Activated CD4-positive, alpha-beta memory T cell treated with anti-CD3 and anti-CD28 coated beads, Interleukin-2, amount 10 ng/mL, durations not matched to agents 7 days and 5 days (primary cell): ENCODE results near the gene BLMH. TPM values are rescaled to one million over a fixed set of nuclear protein-coding genes. Genes with fewer than 3 reads are reported as not detected.

ENCODE experiments used
- CTCF ChIA-PET: fragments of 350-600 bp; sonication (Branson Sonifier 250); formaldehyde crosslinking; loops from one replicate; lab custom pipeline; 2021; ENCODE audit warnings: antibody characterized with exemption, inconsistent platforms; lab: Charles Lee
- POLR2A ChIA-PET: fragments of 350-600 bp; sonication (Branson Sonifier 250); formaldehyde crosslinking; loops from one replicate; lab custom pipeline; 2021; ENCODE audit warnings: antibody characterized with exemption; lab: Charles Lee
- DNase-seq: peaks from one replicate; pipeline ENCODE4 v3.0.0-alpha.2; 2020
- H3K27ac Mint-ChIP-seq: one replicate; pipeline ENCODE4 v1.8.0; 2021; ENCODE audit warnings: mild to moderate bottlenecking, mixed read lengths
- H3K27me3 Mint-ChIP-seq: one replicate; pipeline ENCODE4 v1.8.0; 2021; ENCODE audit warnings: mixed read lengths
- H3K36me3 Mint-ChIP-seq: one replicate; pipeline ENCODE4 v1.8.0; 2021; ENCODE audit warnings: low read depth, mixed read lengths
- H3K4me1 Mint-ChIP-seq: one replicate; pipeline ENCODE4 v1.8.0; 2021; ENCODE audit warnings: mixed read lengths
- H3K4me3 Mint-ChIP-seq: one replicate; pipeline ENCODE4 v1.8.0; 2021; ENCODE audit warnings: mild to moderate bottlenecking, mixed read lengths
- H3K9me3 Mint-ChIP-seq: one replicate; pipeline ENCODE4 v1.8.0; 2021; ENCODE audit warnings: mixed read lengths
- total RNA-seq, 2 experiments: library from RNA; stranded (reverse); gene quantifications; one replicate each; pipeline ENCODE4 v1.2.3, GENCODE V29; 2021

BLMH gene
- total RNA-seq = 10 to 100 TPM; 47.3 to 52.8 TPM

- no peaks in the 10 kb centered on the region for H3K9me3 Mint-ChIP-seq
Measured at GRCh38 chr17:30291543-30292285, at the start of gene BLMH. Gene BLMH, minus strand, starts transcription at chr17:30291944. Its CDS starts 125 bp downstream, at chr17:30291819.

GRCh38 chr17:30340801-30341356 lies 49.1 kb upstream of the BLMH start:
- H3K27ac Mint-ChIP-seq = no peak overlapping the region
- no peaks in the 10 kb centered on the region for H3K36me3 Mint-ChIP-seq
- no peaks in the 10 kb centered on the region for H3K9me3 Mint-ChIP-seq
- ChIA-PET CTCF (interaction anchor here (0.8 to 9.5 kb wide), 14 partner anchors 11 to 242 kb away, joined by 3 to 169 read pairs (median 6); partner anchors contain the start of gene BLMH), POLR2A (interaction anchor here (0.8 to 2.1 kb wide), 4 partner anchors 23 to 136 kb away, joined by 3 to 9 read pairs (median 5); partner anchors contain the start of genes BLMH and GOSR1)
- no peak overlapping the region for H3K4me3 Mint-ChIP-seq
- no peak for DNase-seq
- H3K4me1 Mint-ChIP-seq = peaks cover 17% of the 10 kb centered on the region
- H3K27me3 Mint-ChIP-seq = peaks cover 3% of the 10 kb centered on the region

More at GRCh38 chr17:30291543-30292285, at the start of gene BLMH:
- peaks cover 22% of the 10 kb centered on the region for H3K4me1 Mint-ChIP-seq
- POLR2A ChIA-PET = interaction anchor here (0.7 to 2.7 kb wide), 28 partner anchors 9 to 532 kb away, joined by 3 to 25 read pairs (median 4); partner anchors contain the start of genes CPD, CRLF3, NSRP1 and SSH2
- H3K27me3 Mint-ChIP-seq = no peaks in the 10 kb centered on the region
- CTCF ChIA-PET = interaction anchor here (0.7 to 2.3 kb wide), 11 partner anchors 9 to 187 kb away, joined by 3 to 33 read pairs (median 4); partner anchors contain the start of gene GOSR1
- peak within 1 kb of the TSS; percentile 83 for H3K27ac Mint-ChIP-seq
- peak; percentile 87 for DNase-seq
- peak within 1 kb of the TSS; percentile 86 for H3K4me3 Mint-ChIP-seq
- H3K36me3 Mint-ChIP-seq = peaks cover 21% of the 10 kb centered on the region

- ChIA-PET CTCF (interaction anchor here (0.6 to 9.5 kb wide), 18 partner anchors 13 to 408 kb away, joined by 3 to 169 read pairs (median 4); partner anchors contain the start of genes BLMH and GOSR1), POLR2A (interaction anchor here (0.8 to 1.6 kb wide), 2 partner anchors 47 to 234 kb away, joined by 4 to 6 read pairs; partner anchors contain the start of gene BLMH)
- Mint-ChIP-seq H3K9me3 (no peaks in the 10 kb centered on the region), H3K27ac (no peak overlapping the region), H3K27me3 (peaks cover 3% of the 10 kb centered on the region), H3K4me1 (peaks cover 17% of the 10 kb centered on the region), H3K36me3 (no peaks in the 10 kb centered on the region), H3K4me3 (no peak overlapping the region)
- DNase-seq = no peak
Measured at GRCh38 chr17:30339086-30339485, 47.3 kb upstream of the BLMH start.

- H3K27ac Mint-ChIP-seq = no peak overlapping the region
- H3K4me1 Mint-ChIP-seq = peaks cover 29% of the 10 kb centered on the region
- no peak for DNase-seq
- no peaks in the 10 kb centered on the region for H3K36me3 Mint-ChIP-seq
- H3K4me3 Mint-ChIP-seq = no peak overlapping the region
- ChIA-PET POLR2A (interaction anchor here (1.4 to 1.5 kb wide), 2 partner anchors 46 to 233 kb away, joined by 3 to 9 read pairs; partner anchors contain the start of gene BLMH), CTCF (interaction anchor here (0.5 to 9.5 kb wide), 17 partner anchors 10 to 1592 kb away, joined by 3 to 169 read pairs (median 8); partner anchors contain the start of genes BLMH and GOSR1)
- peaks cover 3% of the 10 kb centered on the region for H3K27me3 Mint-ChIP-seq
- H3K9me3 Mint-ChIP-seq = no peaks in the 10 kb centered on the region
Measured at GRCh38 chr17:30337393-30337999, 45.8 kb upstream of the BLMH start.

- Mint-ChIP-seq H3K27ac (peak overlapping the region; percentile 34), H3K27me3 (peaks cover 3% of the 10 kb centered on the region), H3K36me3 (no peaks in the 10 kb centered on the region), H3K4me1 (peaks cover 38% of the 10 kb centered on the region), H3K4me3 (no peak overlapping the region), H3K9me3 (no peaks in the 10 kb centered on the region)
- POLR2A ChIA-PET = interaction anchor here (1.0 to 1.5 kb wide), 5 partner anchors 10 to 232 kb away, joined by 3 to 9 read pairs (median 3); partner anchors contain the start of gene BLMH
- DNase-seq = peak; percentile 63
- CTCF ChIA-PET = interaction anchor here (0.5 to 9.5 kb wide), 43 partner anchors 9 to 1591 kb away, joined by 3 to 169 read pairs (median 6); partner anchors contain the start of genes BLMH, CPD, GOSR1 and SLC6A4
Measured at GRCh38 chr17:30336369-30337171, 44.8 kb upstream of the BLMH start.

GRCh38 chr17:30334421-30334820 lies 42.7 kb upstream of the BLMH start:
- Mint-ChIP-seq H3K27ac (peak overlapping the region; percentile 18), H3K9me3 (no peaks in the 10 kb centered on the region), H3K36me3 (no peaks in the 10 kb centered on the region), H3K4me1 (peaks cover 46% of the 10 kb centered on the region), H3K4me3 (no peak overlapping the region), H3K27me3 (no peaks in the 10 kb centered on the region)
- POLR2A ChIA-PET = interaction anchor here (1.2 to 1.5 kb wide), 4 partner anchors 11 to 221 kb away, joined by 3 to 8 read pairs (median 6); partner anchors contain the start of gene BLMH
- CTCF ChIA-PET = interaction anchor here (0.5 to 9.5 kb wide), 10 partner anchors 11 to 490 kb away, joined by 3 to 169 read pairs (median 4); partner anchors contain the start of genes CRLF3 and GOSR1
- no peak for DNase-seq

GRCh38 chr17:30333503-30334360 lies 42.0 kb upstream of the BLMH start, which contains the start of gene TMIGD1:
Gene TMIGD1, minus strand, starts transcription at chr17:30334057. Its CDS starts 1,924 bp downstream, at chr17:30332133.
- Mint-ChIP-seq H3K27me3 (no peaks in the 10 kb centered on the region), H3K9me3 (no peaks in the 10 kb centered on the region), H3K4me3 (no peak within 1 kb of the TSS), H3K4me1 (peaks cover 46% of the 10 kb centered on the region), H3K27ac (peak within 1 kb of the TSS; percentile 78), H3K36me3 (no peaks in the 10 kb centered on the region)
- CTCF ChIA-PET = interaction anchor here (0.7 to 9.5 kb wide), 6 partner anchors 143 to 957 kb away, joined by 3 to 169 read pairs (median 4); partner anchors contain the start of genes CRLF3 and GOSR1
- DNase-seq = no peak
- POLR2A ChIA-PET = interaction anchor here (1.4 to 1.5 kb wide), 3 partner anchors 30 to 221 kb away, joined by 3 to 6 read pairs (median 6); partner anchors contain the start of gene BLMH

GRCh38 chr17:30332057-30332542 lies 40.4 kb upstream of the BLMH start:
- Mint-ChIP-seq H3K27me3 (peaks cover 1% of the 10 kb centered on the region), H3K9me3 (no peaks in the 10 kb centered on the region), H3K4me1 (peaks cover 46% of the 10 kb centered on the region), H3K27ac (peak overlapping the region; percentile 78), H3K4me3 (peak overlapping the region; percentile 29), H3K36me3 (no peaks in the 10 kb centered on the region)
- peak; percentile 55 for DNase-seq
- ChIA-PET POLR2A (interaction anchor here (0.6 to 2.8 kb wide), 3 partner anchors 32 to 214 kb away, joined by 3 to 25 read pairs (median 4); partner anchors contain the start of gene BLMH), CTCF (interaction anchor here (0.5 to 3.2 kb wide), 5 partner anchors 40 to 738 kb away, joined by 3 to 18 read pairs (median 10); partner anchors contain the start of gene BLMH)

- ChIA-PET POLR2A (interaction anchor here (0.9 to 2.8 kb wide), 5 partner anchors 10 to 223 kb away, joined by 3 to 15 read pairs (median 3); partner anchors contain the start of gene BLMH), CTCF (interaction anchor here (0.5 to 2.8 kb wide), 8 partner anchors 8 to 222 kb away, joined by 3 to 15 read pairs (median 6); no protein-coding TSS in a partner anchor)
- no peaks in the 10 kb centered on the region for H3K9me3 Mint-ChIP-seq
- H3K27me3 Mint-ChIP-seq = peaks cover 5% of the 10 kb centered on the region
- H3K4me3 Mint-ChIP-seq = no peak overlapping the region
- no peak for DNase-seq
- H3K36me3 Mint-ChIP-seq = no peaks in the 10 kb centered on the region
- peaks cover 35% of the 10 kb centered on the region for H3K4me1 Mint-ChIP-seq
- no peak overlapping the region for H3K27ac Mint-ChIP-seq
Measured at GRCh38 chr17:30326809-30327208, 35.1 kb upstream of the BLMH start.

- POLR2A ChIA-PET = no interaction called here
- H3K9me3 Mint-ChIP-seq = no peaks in the 10 kb centered on the region
- H3K4me3 Mint-ChIP-seq = no peak overlapping the region
- CTCF ChIA-PET = interaction anchor here (0.7 kb wide), 1 partner anchor 12 kb away, joined by 4 read pairs; no protein-coding TSS in a partner anchor
- no peaks in the 10 kb centered on the region for H3K36me3 Mint-ChIP-seq
- H3K27me3 Mint-ChIP-seq = peaks cover 5% of the 10 kb centered on the region
- no peak overlapping the region for H3K27ac Mint-ChIP-seq
- DNase-seq = no peak
- H3K4me1 Mint-ChIP-seq = peaks cover 21% of the 10 kb centered on the region
Measured at GRCh38 chr17:30324723-30325122, 33.0 kb upstream of the BLMH start.
